BJ (cell line): ENCODE data around the gene PCBP2. TPM values are rescaled to one million over a fixed set of nuclear protein-coding genes. Genes with fewer than 3 reads are reported as not detected.

Experiments
- CTCF ChIA-PET: fragments of 350-600 bp; formaldehyde crosslinking; extraction: SDS; loops from one replicate; lab custom pipeline; 2021; ENCODE audit warnings: antibody characterized with exemption, inconsistent platforms; lab: Yijun Ruan, JAX
- POLR2A ChIA-PET: fragments of 300-600 bp; sonication (Branson Sonifier 250); formaldehyde crosslinking; extraction: SDS; loops from one replicate; lab custom pipeline; 2021; ENCODE audit warnings: antibody characterized with exemption; lab: Charles Lee
- DNase-seq: peaks from one replicate; pipeline ENCODE4 v3.0.0-alpha.2; 2011; ENCODE audit warnings: low read depth
- H3K27me3 ChIP-seq: 2 replicates; pipeline ENCODE4 v1.6.0; 2011; ENCODE audit warnings: low read length; ENCODE audit not compliant: control insufficient read depth, insufficient read depth
- H3K36me3 ChIP-seq: 2 replicates; pipeline ENCODE4 v1.5.1; 2011; ENCODE audit warnings: low read length; ENCODE audit not compliant: control insufficient read depth, insufficient read depth
- H3K4me3 ChIP-seq: 2 replicates; pipeline ENCODE4 v1.5.1; 2011; ENCODE audit warnings: low read depth, mild to moderate bottlenecking, control low read depth, low read length
- polyA plus RNA-seq: library from polyadenylated mRNA; depleted of rRNA; stranded (reverse); fragments of >200 nt; gene quantifications from 2 replicates; pipeline ENCODE4 v1.2.3, GENCODE V29; 2011
- TF ChIP-seq, protein P1 (sequence below): IDR thresholded peaks from 2 replicates; pipeline ENCODE4 v1.5.1; 2011; ENCODE audit warnings: low read depth, mild to moderate bottlenecking, control low read depth, inconsistent platforms, low read length, moderate library complexity; ENCODE audit not compliant: insufficient read depth

The PCBP2 gene
- polyA plus RNA-seq, 1 experiment = 268 TPM

GRCh38 chr12:53454707-53455106, 2.8 kb downstream of the PCBP2 start:
- DNase-seq = no peak
- POLR2A ChIA-PET = interaction anchor here (0.6 to 0.7 kb wide), 2 partner anchors 17 to 55 kb away, joined by 4 to 5 read pairs; no protein-coding TSS in a partner anchor
- Histone ChIP-seq H3K27me3 (no peaks in the 10 kb centered on the region), H3K36me3 (peaks cover 19% of the 10 kb centered on the region), H3K4me3 (no peak overlapping the region)
- CTCF ChIA-PET = interaction anchor here (1.1 to 1.2 kb wide), 2 partner anchors 19 to 54 kb away, joined by 3 to 5 read pairs; no protein-coding TSS in a partner anchor
- TF ChIP-seq, protein P1, sequence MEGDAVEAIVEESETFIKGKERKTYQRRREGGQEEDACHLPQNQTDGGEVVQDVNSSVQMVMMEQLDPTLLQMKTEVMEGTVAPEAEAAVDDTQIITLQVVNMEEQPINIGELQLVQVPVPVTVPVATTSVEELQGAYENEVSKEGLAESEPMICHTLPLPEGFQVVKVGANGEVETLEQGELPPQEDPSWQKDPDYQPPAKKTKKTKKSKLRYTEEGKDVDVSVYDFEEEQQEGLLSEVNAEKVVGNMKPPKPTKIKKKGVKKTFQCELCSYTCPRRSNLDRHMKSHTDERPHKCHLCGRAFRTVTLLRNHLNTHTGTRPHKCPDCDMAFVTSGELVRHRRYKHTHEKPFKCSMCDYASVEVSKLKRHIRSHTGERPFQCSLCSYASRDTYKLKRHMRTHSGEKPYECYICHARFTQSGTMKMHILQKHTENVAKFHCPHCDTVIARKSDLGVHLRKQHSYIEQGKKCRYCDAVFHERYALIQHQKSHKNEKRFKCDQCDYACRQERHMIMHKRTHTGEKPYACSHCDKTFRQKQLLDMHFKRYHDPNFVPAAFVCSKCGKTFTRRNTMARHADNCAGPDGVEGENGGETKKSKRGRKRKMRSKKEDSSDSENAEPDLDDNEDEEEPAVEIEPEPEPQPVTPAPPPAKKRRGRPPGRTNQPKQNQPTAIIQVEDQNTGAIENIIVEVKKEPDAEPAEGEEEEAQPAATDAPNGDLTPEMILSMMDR = no peak

GRCh38 chr12:53456654-53457366, 4.9 kb downstream of the PCBP2 start:
- no peak for DNase-seq
- H3K27me3 ChIP-seq = no peaks in the 10 kb centered on the region
- POLR2A ChIA-PET = no interaction called here
- no peak overlapping the region for H3K4me3 ChIP-seq
- H3K36me3 ChIP-seq = peaks cover 33% of the 10 kb centered on the region
- CTCF ChIA-PET = no interaction called here
- TF ChIP-seq, protein P1 = no peak

- no peak for DNase-seq
- Histone ChIP-seq H3K4me3 (no peak overlapping the region), H3K27me3 (no peaks in the 10 kb centered on the region), H3K36me3 (peaks cover 49% of the 10 kb centered on the region)
- TF ChIP-seq, protein P1 = no peak
- CTCF ChIA-PET = interaction anchor here (0.7 to 1.4 kb wide), 3 partner anchors 49 to 114 kb away, joined by 3 read pairs; no protein-coding TSS in a partner anchor
- POLR2A ChIA-PET = no interaction called here
These were observed 7.2 kb downstream of the PCBP2 start for GRCh38 chr12:53459097-53459496.

DNA sequence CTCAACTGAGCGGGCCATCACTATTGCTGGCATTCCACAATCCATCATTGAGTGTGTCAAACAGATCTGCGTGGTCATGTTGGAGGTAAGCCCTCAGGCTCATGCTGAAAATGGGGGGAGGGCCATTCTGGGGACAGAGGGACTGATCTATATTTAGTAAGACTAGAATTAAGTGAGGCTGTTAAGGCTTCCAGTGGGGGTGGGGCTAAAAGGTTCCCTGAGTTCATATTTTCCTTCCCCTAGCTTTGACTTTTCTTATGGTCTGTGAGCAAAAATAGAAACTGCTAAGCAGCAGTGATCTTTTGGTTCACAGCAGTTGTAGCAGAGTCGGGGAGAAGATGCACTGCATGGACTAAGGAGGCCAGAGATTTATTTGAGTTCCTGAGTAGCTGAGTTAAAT, 9.2 kb downstream of the PCBP2 start:
- TF ChIP-seq, protein P1 = no peak
- ChIA-PET POLR2A (no interaction called here), CTCF (interaction anchor here (0.9 to 1.1 kb wide), 2 partner anchors 8 to 15 kb away, joined by 3 to 4 read pairs; no protein-coding TSS in a partner anchor)
- no peak for DNase-seq
- no peak overlapping the region for H3K4me3 ChIP-seq
- no peaks in the 10 kb centered on the region for H3K27me3 ChIP-seq
- H3K36me3 ChIP-seq = peaks cover 56% of the 10 kb centered on the region

DNA sequence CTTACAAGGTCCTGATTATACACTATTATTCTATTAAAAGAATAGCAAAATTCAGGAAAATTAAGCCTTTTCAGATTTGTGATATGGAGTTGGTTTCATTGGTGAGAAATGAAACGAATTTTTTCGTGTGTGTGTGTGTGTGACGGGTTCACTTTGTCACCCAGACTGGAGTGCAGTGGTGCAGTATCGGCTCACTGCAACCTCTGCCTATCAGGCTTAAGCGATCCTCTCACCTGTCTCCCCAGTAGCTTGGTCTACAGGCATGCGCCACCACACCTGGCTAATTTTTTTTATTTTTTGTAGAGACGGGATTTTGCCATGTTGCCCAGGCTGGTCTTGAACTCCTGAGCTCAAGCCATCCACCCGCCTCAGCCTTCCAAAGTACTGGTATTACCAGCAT, 9.7 kb downstream of the PCBP2 start:
- POLR2A ChIA-PET = no interaction called here
- H3K27me3 ChIP-seq = no peaks in the 10 kb centered on the region
- TF ChIP-seq, protein P1 = no peak
- no peak for DNase-seq
- no peak overlapping the region for H3K4me3 ChIP-seq
- CTCF ChIA-PET = interaction anchor here (0.7 to 1.1 kb wide), 3 partner anchors 9 to 20 kb away, joined by 3 to 4 read pairs (median 3); no protein-coding TSS in a partner anchor
- H3K36me3 ChIP-seq = peaks cover 57% of the 10 kb centered on the region
